ENCODE results near the gene KIAA1328.
"Not testable (repeated sequence)": the region's sequence is repeated elsewhere in the genome, so short reads cannot be mapped to it uniquely, and the experiment has no call there.

The KIAA1328 gene

GRCh38 chr18:37156330-37156942 is 327.5 kb downstream of the KIAA1328 start:
- DNase-seq (ENCODE audit: low read depth): no peak

- no peak for DNase-seq (ENCODE audit: low read depth)
Observed at GRCh38 chr18:37160038-37160820, 331.3 kb downstream of the KIAA1328 start.

GRCh38 chr18:37161491-37161890 is 332.6 kb downstream of the KIAA1328 start:
- DNase-seq (ENCODE audit: low read depth): no peak

- no peak for DNase-seq (ENCODE audit: low read depth)
Observed at GRCh38 chr18:37162551-37162950, 333.6 kb downstream of the KIAA1328 start.

GRCh38 chr18:37163119-37163518 is 334.2 kb downstream of the KIAA1328 start:
- DNase-seq (ENCODE audit: low read depth): no peak

GRCh38 chr18:37166491-37166890 is 337.6 kb downstream of the KIAA1328 start:
- DNase-seq (ENCODE audit: low read depth): no peak

GRCh38 chr18:37166966-37167365 is 338.0 kb downstream of the KIAA1328 start:
- DNase-seq (ENCODE audit: low read depth): not testable (repeated sequence)

GRCh38 chr18:37170984-37171383 is 342.1 kb downstream of the KIAA1328 start:
- no peak for DNase-seq (ENCODE audit: low read depth)

- DNase-seq (ENCODE audit: low read depth): no peak
Observed at GRCh38 chr18:37173384-37173783, 344.5 kb downstream of the KIAA1328 start.

GRCh38 chr18:37175727-37176620 is 347.0 kb downstream of the KIAA1328 start:
- DNase-seq (ENCODE audit: low read depth): no peak

- DNase-seq (ENCODE audit: low read depth): no peak
Observed at GRCh38 chr18:37176621-37176934, 347.7 kb downstream of the KIAA1328 start.

GRCh38 chr18:37179384-37179783 is 350.5 kb downstream of the KIAA1328 start:
- DNase-seq (ENCODE audit: low read depth): no peak

- no peak for DNase-seq (ENCODE audit: low read depth)
Observed at GRCh38 chr18:37180086-37180485, 351.2 kb downstream of the KIAA1328 start.

- no peak for DNase-seq (ENCODE audit: low read depth)
Observed at GRCh38 chr18:37182340-37183135, 353.6 kb downstream of the KIAA1328 start.

- no peak for DNase-seq (ENCODE audit: low read depth)
Observed at GRCh38 chr18:37184209-37184868, 355.4 kb downstream of the KIAA1328 start.

- DNase-seq (ENCODE audit: low read depth): peak; percentile 0
Observed at GRCh38 chr18:37188016-37188791, 359.3 kb downstream of the KIAA1328 start.

GRCh38 chr18:37199741-37200140 is 370.8 kb downstream of the KIAA1328 start:
- DNase-seq (ENCODE audit: low read depth): no peak

GRCh38 chr18:37207343-37207742 is 378.4 kb downstream of the KIAA1328 start:
- DNase-seq (ENCODE audit: low read depth): no peak

GRCh38 chr18:37210781-37211180 is 381.9 kb downstream of the KIAA1328 start:
- DNase-seq (ENCODE audit: low read depth): no peak

- DNase-seq (ENCODE audit: low read depth): no peak
Observed at GRCh38 chr18:37218022-37218590, 389.2 kb downstream of the KIAA1328 start.
